ENCODE results near the gene CRYBG1.

The CRYBG1 gene

GRCh38 chr6:106508834-106509233, 148.3 kb downstream of the CRYBG1 start:
- DNase-seq (ENCODE audit: low read depth, low spot score): no peak
- TF ChIP-seq CTCF (IDR thresholded peaks at IDR 0.05; ENCODE audit: low read depth, low read length): no peak
- in situ Hi-C loops (cut with HindIII; ENCODE audit: low sequenced_read_pairs): no loop called here
- H3K4me3 ChIP-seq (ENCODE audit: low read depth, low read length): no peak overlapping the region

- peak; percentile 39 for TF ChIP-seq CTCF (IDR thresholded peaks at IDR 0.05; ENCODE audit: low read depth, low read length)
- in situ Hi-C loops (cut with HindIII; ENCODE audit: low sequenced_read_pairs): no loop called here
- H3K4me3 ChIP-seq (ENCODE audit: low read depth, low read length): peak overlapping the region; percentile 51
- DNase-seq (ENCODE audit: low read depth, low spot score): peak; percentile 55
Measured at GRCh38 chr6:106509420-106510089, 149.0 kb downstream of the CRYBG1 start.

- H3K4me3 ChIP-seq (ENCODE audit: low read depth, low read length): peak overlapping the region; percentile 51
- in situ Hi-C loops (cut with HindIII; ENCODE audit: low sequenced_read_pairs): no loop called here
- TF ChIP-seq CTCF (IDR thresholded peaks at IDR 0.05; ENCODE audit: low read depth, low read length): peak; percentile 24
- peak; percentile 49 for DNase-seq (ENCODE audit: low read depth, low spot score)
Measured at GRCh38 chr6:106510090-106510970, 149.8 kb downstream of the CRYBG1 start.

GRCh38 chr6:106511288-106512047, 151.0 kb downstream of the CRYBG1 start:
- in situ Hi-C loops (cut with HindIII; ENCODE audit: low sequenced_read_pairs): no loop called here
- TF ChIP-seq CTCF (IDR thresholded peaks at IDR 0.05; ENCODE audit: low read depth, low read length): no peak
- peak; percentile 29 for DNase-seq (ENCODE audit: low read depth, low spot score)
- peak overlapping the region; percentile 75 for H3K4me3 ChIP-seq (ENCODE audit: low read depth, low read length)

GRCh38 chr6:106512048-106512967, 151.8 kb downstream of the CRYBG1 start:
- H3K4me3 ChIP-seq (ENCODE audit: low read depth, low read length): peak overlapping the region; percentile 75
- peak; percentile 31 for TF ChIP-seq CTCF (IDR thresholded peaks at IDR 0.05; ENCODE audit: low read depth, low read length)
- in situ Hi-C loops (cut with HindIII; ENCODE audit: low sequenced_read_pairs): no loop called here
- peak; percentile 61 for DNase-seq (ENCODE audit: low read depth, low spot score)
